BE2C (cell line): Measurements from ENCODE around the gene CDYL2.

Experiments
- DNase-seq: peaks from one replicate; pipeline ENCODE4 v3.0.0-alpha.2; 2020
- H3K27me3 ChIP-seq: fragments of 250-450 bp; sonication (Bioruptor Pico); 2 replicates; pipeline ENCODE4 v1.5.1; 2020; ENCODE audit warnings: mild to moderate bottlenecking
- H3K36me3 ChIP-seq: fragments of 250-450 bp; sonication (Bioruptor Pico); 2 replicates; pipeline ENCODE4 v1.5.1; 2020; ENCODE audit warnings: mild to moderate bottlenecking
- H3K4me1 ChIP-seq: fragments of 250-450 bp; sonication (Bioruptor Pico); 2 replicates; pipeline ENCODE4 v1.5.1; 2020
- H3K4me3 ChIP-seq: 2 replicates; pipeline ENCODE4 v1.5.1; 2011; ENCODE audit warnings: low read depth, low read length
- H3K9me3 ChIP-seq: fragments of 250-450 bp; sonication (Bioruptor Pico); 2 replicates; pipeline ENCODE4 v1.5.1; 2020
- CTCF ChIP-seq: IDR thresholded peaks from 2 replicates; pipeline ENCODE4 v1.5.1; 2012; ENCODE audit warnings: mild to moderate bottlenecking, low read depth, low read length

Gene CDYL2

DNA sequence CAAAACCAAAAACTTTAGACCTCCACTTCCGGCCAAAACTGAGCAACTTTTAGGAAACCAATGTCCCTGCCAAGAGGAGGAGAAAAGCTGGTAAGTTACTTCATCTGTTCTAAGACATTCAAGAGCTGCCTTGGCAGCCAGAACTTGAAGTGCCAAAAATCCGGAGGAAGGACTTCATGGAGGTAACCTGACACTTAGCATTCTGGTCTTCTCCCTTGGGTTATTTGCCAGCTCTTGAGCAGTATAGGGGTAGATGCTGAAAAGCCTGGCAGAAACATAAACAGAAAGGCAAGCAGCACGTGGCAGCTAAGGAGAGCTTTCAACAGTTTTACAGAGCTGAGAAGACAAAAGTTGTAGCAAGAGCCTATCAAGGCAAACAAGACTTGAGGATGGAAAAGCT, 53.2 kb downstream of the CDYL2 start:
- no peak for DNase-seq
- no peak overlapping the region for H3K4me3 ChIP-seq

GRCh38 chr16:80746231-80746630, 58.2 kb downstream of the CDYL2 start:
- Histone ChIP-seq H3K4me1 (no peaks in the 10 kb centered on the region), H3K36me3 (no peaks in the 10 kb centered on the region), H3K27me3 (no peaks in the 10 kb centered on the region), H3K4me3 (no peak overlapping the region), H3K9me3 (no peaks in the 10 kb centered on the region; the same call in 1 of the 2 replicates)
- DNase-seq = no peak
- TF ChIP-seq CTCF = no peak

More for the DNA sequence above, 53.2 kb downstream of the CDYL2 start:
- Histone ChIP-seq H3K36me3 (no peaks in the 10 kb centered on the region), H3K4me1 (no peaks in the 10 kb centered on the region), H3K27me3 (no peaks in the 10 kb centered on the region), H3K9me3 (no peaks in the 10 kb centered on the region; the same call in none of the 2 replicates)
- TF ChIP-seq CTCF = no peak

DNA sequence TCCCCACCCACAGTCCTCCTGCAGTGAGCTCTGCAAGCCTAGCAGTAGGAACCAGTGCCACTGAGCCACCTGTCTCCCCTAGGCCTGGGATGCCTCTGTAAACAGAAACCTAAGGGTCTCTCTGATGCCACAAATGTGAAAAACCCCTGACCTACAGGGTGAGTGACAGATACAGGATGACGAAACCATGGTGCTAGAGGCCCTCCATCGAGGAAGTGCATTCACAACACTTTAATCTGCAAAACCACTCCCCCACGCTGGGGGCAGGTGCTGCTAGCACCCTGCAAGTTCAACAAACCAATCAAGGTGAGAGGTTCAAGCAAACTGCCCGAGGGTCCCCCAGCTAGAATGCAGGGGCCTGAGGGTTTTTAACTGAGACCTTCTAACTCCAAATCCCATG, 59.5 kb downstream of the CDYL2 start:
- Histone ChIP-seq H3K9me3 (no peaks in the 10 kb centered on the region; the same call in 1 of the 2 replicates), H3K4me1 (no peaks in the 10 kb centered on the region), H3K27me3 (no peaks in the 10 kb centered on the region), H3K36me3 (no peaks in the 10 kb centered on the region), H3K4me3 (no peak overlapping the region)
- DNase-seq = no peak
- no peak for TF ChIP-seq CTCF

GRCh38 chr16:80743772-80744171, 60.6 kb downstream of the CDYL2 start:
- TF ChIP-seq CTCF = no peak
- no peaks in the 10 kb centered on the region for H3K36me3 ChIP-seq
- H3K4me3 ChIP-seq = no peak overlapping the region
- no peaks in the 10 kb centered on the region for H3K27me3 ChIP-seq
- no peaks in the 10 kb centered on the region for H3K4me1 ChIP-seq
- no peaks in the 10 kb centered on the region; the same call in 1 of the 2 replicates for H3K9me3 ChIP-seq
- DNase-seq = no peak

- DNase-seq = no peak
- TF ChIP-seq CTCF = no peak
These were observed 61.1 kb downstream of the CDYL2 start for GRCh38 chr16:80743273-80743672.

GRCh38 chr16:80742331-80742730, 62.1 kb downstream of the CDYL2 start:
- Histone ChIP-seq H3K9me3 (no peaks in the 10 kb centered on the region; the same call in 1 of the 2 replicates), H3K36me3 (no peaks in the 10 kb centered on the region), H3K4me1 (no peaks in the 10 kb centered on the region), H3K27me3 (no peaks in the 10 kb centered on the region), H3K4me3 (no peak overlapping the region)
- DNase-seq = no peak
- no peak for TF ChIP-seq CTCF

More at GRCh38 chr16:80743273-80743672, 61.1 kb downstream of the CDYL2 start:
- Histone ChIP-seq H3K27me3 (no peaks in the 10 kb centered on the region), H3K36me3 (no peaks in the 10 kb centered on the region), H3K9me3 (no peaks in the 10 kb centered on the region; the same call in 1 of the 2 replicates), H3K4me3 (no peak overlapping the region), H3K4me1 (no peaks in the 10 kb centered on the region)
